ENCODE measurements around the gene CERKL.
"Not testable (repeated sequence)": the region's sequence is repeated elsewhere in the genome, so short reads cannot be mapped to it uniquely, and the experiment has no call there.

The CERKL gene

GRCh38 chr2:181656450-181657291, at the start of gene CERKL:
CERKL (minus strand) TSS chr2:181657105; CDS start chr2:181657006, 99 bp downstream.
- TF ChIP-seq CTCF (IDR thresholded peaks at IDR 0.05; ENCODE audit: low read depth, low read length, missing control alignments) = peak; percentile 14
- no peak for DNase-seq
- Histone ChIP-seq H3K27ac (no peak within 1 kb of the TSS), H3K27me3 (replicated peaks) (peaks cover 14% of the 10 kb centered on the region), H3K36me3 (replicated peaks) (no peaks in the 10 kb centered on the region), H3K4me3 (ENCODE audit: low read depth, low read length) (peak within 1 kb of the TSS; percentile 63)
- in situ Hi-C loops (cut with HindIII; ENCODE audit: low pct_ligation_motif_present, low sequenced_read_pairs) = no loop called here

- H3K27ac ChIP-seq; H3K36me3 ChIP-seq (replicated peaks); H3K27me3 ChIP-seq (replicated peaks); in situ Hi-C loops (cut with HindIII; ENCODE audit: low pct_ligation_motif_present, low sequenced_read_pairs); DNase-seq; H3K4me3 ChIP-seq (ENCODE audit: low read depth, low read length): not testable (repeated sequence)
Observed at GRCh38 chr2:181702519-181702918, 45.6 kb upstream of the CERKL start.

GRCh38 chr2:181698223-181698622, 41.3 kb upstream of the CERKL start:
- in situ Hi-C loops (cut with HindIII; ENCODE audit: low pct_ligation_motif_present, low sequenced_read_pairs) = no loop called here
- Histone ChIP-seq H3K27ac (no peak overlapping the region), H3K27me3 (replicated peaks) (no peaks in the 10 kb centered on the region), H3K36me3 (replicated peaks) (no peaks in the 10 kb centered on the region), H3K4me3 (ENCODE audit: low read depth, low read length) (no peak overlapping the region)
- DNase-seq = no peak
- no peak for TF ChIP-seq CTCF (IDR thresholded peaks at IDR 0.05; ENCODE audit: low read depth, low read length, missing control alignments)

- H3K4me3 ChIP-seq (ENCODE audit: low read depth, low read length) = no peak overlapping the region
- H3K27ac ChIP-seq = no peak overlapping the region
- no peaks in the 10 kb centered on the region for H3K27me3 ChIP-seq (replicated peaks)
- no peak for DNase-seq
- no peaks in the 10 kb centered on the region for H3K36me3 ChIP-seq (replicated peaks)
- in situ Hi-C loops (cut with HindIII; ENCODE audit: low pct_ligation_motif_present, low sequenced_read_pairs) = no loop called here
- TF ChIP-seq CTCF (IDR thresholded peaks at IDR 0.05; ENCODE audit: low read depth, low read length, missing control alignments) = no peak
Observed at GRCh38 chr2:181697571-181697970, 40.7 kb upstream of the CERKL start.

GRCh38 chr2:181697126-181697525, 40.2 kb upstream of the CERKL start:
- H3K27me3 ChIP-seq (replicated peaks) = no peaks in the 10 kb centered on the region
- no peak for TF ChIP-seq CTCF (IDR thresholded peaks at IDR 0.05; ENCODE audit: low read depth, low read length, missing control alignments)
- DNase-seq = no peak
- H3K36me3 ChIP-seq (replicated peaks) = no peaks in the 10 kb centered on the region
- no peak overlapping the region for H3K27ac ChIP-seq
- in situ Hi-C loops (cut with HindIII; ENCODE audit: low pct_ligation_motif_present, low sequenced_read_pairs) = no loop called here
- H3K4me3 ChIP-seq (ENCODE audit: low read depth, low read length) = no peak overlapping the region

GRCh38 chr2:181694271-181694670, 37.4 kb upstream of the CERKL start:
- H3K27me3 ChIP-seq (replicated peaks) = peaks cover 11% of the 10 kb centered on the region
- H3K36me3 ChIP-seq (replicated peaks) = no peaks in the 10 kb centered on the region
- no peak overlapping the region for H3K27ac ChIP-seq
- DNase-seq = no peak
- no peak overlapping the region for H3K4me3 ChIP-seq (ENCODE audit: low read depth, low read length)
- no peak for TF ChIP-seq CTCF (IDR thresholded peaks at IDR 0.05; ENCODE audit: low read depth, low read length, missing control alignments)
- in situ Hi-C loops (cut with HindIII; ENCODE audit: low pct_ligation_motif_present, low sequenced_read_pairs) = no loop called here
